NCI-H2171 treated with DMSO at 0.1 percent for 48 hours (cell line): ENCODE data around the gene GDF3.
A peak's percentile ranks its signal among the peaks of the same experiment; 100 is the strongest.
"Not testable (repeated sequence)": the region's sequence is repeated elsewhere in the genome, so short reads cannot be mapped to it uniquely, and the experiment has no call there.

Experiments used
- DNase-seq: peaks from one replicate; lab custom pipeline; 2025; lab: John Stamatoyannopoulos, UW

GDF3 gene

DNA sequence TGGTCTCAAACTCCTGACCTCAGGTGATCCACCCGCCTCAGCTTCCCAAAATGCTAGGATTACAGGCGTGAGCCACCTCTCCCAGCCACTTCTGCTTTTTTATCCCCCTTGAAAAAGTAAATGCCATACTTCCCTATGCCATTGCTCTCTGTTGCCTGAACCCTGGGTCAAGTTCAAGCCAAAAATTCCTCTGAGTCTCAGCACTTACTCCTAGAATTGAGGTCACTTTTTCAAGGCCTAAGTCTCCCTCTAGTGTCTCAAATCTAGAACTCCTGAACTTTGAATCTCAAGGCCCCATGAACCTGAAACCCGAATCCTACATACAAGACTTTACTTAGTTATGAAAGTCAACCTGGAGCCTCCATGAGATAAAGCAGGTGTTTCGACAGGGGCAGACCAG lies 28.4 kb downstream of the GDF3 start:
- peak; percentile 73 for DNase-seq

DNA sequence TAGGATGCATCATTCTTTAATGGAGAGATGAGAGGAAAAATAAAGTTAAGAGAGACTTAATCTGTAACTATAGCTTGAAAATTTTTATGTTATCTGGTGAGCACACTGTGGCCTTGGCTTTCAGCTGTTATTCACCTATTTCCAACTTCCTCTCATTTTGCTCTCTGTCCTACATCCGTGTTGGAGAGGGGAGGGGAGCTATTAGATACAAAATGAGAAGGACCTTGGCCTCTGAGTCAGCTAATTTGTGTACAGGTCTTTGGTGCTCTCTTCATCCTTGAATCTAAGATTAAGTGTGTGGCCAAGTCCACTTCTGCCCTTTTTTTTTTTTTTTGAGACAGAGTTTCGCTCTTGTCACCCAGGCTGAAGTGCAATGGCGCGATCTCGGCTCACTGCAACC lies 29.0 kb downstream of the GDF3 start:
- no peak for DNase-seq

DNA sequence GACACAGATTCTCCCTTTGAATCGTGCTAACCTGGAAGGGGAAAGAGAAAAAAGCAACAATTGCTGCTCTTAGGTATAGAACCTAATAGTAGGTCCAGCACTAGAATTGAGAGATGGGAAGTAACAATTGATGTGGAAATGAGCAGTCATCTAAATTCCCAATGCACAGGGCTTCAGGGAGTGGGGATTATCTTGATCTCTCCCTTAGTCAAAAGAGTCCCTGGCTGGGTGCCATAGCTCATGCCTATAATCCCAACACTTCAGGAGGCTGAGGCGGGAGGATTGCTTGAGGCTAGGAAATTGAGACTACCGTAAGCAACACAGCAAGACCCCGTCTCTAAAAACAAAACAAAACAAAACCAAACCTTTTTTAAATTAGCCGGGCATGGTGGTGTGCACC lies 33.8 kb downstream of the GDF3 start:
- DNase-seq = no peak

DNA sequence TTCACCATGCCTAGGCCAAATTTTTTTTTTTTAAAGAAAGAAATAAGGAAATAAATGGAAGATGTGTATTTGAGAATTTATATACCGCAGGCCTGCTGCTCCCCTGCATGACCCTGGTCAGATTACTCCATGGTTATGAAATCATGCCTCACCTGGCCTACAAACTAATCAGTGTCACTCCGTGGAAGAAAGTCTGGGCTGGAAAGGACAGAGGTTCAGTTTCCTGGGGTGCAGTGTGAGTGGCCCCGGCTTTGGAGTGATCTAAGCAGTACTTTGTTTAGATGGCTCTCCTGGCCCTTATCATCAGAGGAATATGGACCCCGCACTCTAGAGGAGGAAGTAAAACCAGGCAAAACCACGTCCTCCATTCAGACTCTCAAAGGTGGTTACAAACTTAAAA lies 39.5 kb downstream of the GDF3 start:
- DNase-seq = no peak

DNA sequence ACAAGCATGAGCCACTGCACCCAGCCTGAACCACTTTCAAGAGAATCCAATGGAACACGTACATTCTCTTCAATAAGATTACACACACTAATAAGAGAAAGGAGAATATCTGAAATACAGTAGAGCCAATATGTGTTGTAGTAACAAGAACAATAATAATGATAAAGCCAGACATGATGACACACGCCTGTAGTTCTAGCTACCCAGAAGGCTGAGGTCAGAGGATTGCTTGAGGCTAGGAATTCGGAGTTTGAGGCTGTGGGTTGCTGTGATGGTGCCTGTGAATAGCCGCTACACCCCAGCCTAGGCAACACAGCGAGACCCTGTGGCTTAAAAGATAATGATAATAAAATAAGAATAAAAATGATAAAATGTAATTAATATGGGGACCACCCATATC lies 45.5 kb downstream of the GDF3 start:
- no peak for DNase-seq

DNA sequence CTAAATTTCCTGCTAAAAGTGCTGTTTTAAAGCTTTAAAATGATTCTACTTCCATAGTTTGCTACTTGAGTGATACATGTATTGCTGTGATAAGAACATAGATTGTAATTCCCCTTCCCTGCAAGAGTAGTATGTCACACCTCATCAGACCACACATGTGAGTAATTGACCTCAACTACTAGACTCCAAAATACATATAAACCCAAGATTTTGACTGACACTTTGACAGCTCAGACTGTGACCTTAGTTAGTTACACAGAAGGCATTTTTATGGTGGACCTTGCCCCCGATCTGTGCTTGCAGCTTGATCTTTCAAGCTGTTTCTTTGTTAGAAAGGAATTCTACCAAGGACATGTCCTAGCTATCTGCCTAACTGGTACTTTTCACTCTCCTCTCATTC lies 48.5 kb downstream of the GDF3 start:
- DNase-seq = no peak

DNA sequence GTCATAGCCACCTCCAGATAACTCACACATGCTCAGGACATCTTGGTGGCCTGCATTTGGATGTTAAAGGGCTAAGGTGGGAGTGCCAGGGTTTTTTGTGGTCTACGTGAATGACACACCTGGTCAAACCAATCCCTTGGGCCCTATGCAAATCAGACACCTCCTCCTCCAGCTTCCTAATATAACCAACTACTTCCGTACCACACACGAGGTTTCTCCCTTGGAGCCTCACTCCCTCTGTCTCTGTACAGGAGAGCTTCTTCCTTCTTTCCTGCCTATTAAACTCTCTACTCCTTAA lies 49.4 kb downstream of the GDF3 start:
- DNase-seq = no peak

DNA sequence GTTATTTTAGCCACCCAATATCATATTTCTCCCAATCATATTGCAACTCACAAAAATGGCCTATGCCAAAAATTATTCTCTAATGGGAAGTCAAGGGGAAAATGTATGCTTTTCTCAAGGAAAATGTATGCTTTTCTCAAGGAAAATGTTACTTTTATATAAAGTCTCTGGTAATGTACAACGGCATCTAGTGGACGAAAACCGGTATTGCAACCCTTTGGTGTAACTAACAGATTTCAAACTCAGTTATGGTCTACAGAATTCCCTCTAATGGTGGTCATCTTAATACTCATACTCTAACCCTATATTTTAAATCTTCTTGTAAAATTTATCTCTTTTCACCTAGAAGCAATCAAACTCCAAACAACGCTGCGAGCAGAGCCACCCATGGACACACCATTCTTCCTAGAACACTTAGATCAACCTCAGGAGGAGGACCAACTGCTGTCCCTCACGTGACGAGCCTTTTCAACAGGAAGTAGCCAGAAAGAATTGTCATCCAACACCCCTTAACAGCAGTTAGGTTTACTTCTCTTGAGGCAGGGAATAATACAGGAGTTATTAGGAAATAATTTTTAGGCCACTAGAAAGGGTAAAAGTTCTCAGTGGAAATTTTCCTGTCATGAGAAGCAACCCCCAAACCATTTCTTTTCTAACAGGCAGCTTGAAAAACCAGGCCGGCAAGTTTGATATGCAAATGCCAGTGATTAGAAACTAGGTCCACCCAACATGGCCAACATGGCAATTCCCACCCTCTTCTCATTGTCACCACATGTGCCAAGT lies 50.0 kb downstream of the GDF3 start:
- DNase-seq = peak; percentile 87

DNA sequence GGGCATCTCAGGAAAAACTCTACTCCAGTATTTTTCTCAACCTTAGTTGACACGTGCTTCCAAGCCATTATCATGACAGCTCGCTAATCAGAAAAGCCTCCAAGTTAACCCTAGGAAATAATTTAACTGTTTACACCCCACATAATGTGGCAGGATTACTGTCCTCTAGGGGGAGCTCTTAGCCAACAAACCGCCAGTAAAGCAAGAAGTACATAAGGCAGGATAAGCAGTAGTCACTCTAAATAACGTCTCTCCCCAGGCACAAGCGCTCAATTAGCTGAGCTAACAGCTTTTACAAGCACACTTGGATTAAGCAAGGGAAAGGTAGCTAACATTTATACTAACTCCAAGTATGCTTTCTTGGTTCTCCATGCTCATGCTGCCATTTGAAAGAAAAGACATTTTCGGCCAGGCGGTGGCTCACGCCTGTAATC lies 52.7 kb downstream of the GDF3 start:
- peak; percentile 78 for DNase-seq

DNA sequence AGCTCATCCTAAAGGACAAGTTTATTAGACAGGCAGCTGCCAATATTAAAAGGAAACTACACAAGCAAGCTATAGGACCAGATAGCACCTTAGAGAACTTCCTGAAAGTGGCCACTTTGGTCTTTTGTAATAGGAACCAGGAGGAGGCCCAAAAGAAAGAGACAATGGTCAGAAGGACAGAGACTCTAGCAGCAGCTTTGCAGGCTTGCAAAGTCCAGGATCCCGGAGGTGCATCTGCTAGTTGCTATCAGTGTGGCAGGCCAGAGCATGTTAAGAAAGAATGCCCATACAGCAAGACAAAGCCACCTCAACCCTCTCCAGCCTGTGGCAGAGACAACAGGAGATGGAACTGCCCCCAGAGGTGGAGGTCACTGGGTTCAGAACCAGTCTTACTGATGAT lies 53.3 kb downstream of the GDF3 start:
- no peak for DNase-seq

DNA sequence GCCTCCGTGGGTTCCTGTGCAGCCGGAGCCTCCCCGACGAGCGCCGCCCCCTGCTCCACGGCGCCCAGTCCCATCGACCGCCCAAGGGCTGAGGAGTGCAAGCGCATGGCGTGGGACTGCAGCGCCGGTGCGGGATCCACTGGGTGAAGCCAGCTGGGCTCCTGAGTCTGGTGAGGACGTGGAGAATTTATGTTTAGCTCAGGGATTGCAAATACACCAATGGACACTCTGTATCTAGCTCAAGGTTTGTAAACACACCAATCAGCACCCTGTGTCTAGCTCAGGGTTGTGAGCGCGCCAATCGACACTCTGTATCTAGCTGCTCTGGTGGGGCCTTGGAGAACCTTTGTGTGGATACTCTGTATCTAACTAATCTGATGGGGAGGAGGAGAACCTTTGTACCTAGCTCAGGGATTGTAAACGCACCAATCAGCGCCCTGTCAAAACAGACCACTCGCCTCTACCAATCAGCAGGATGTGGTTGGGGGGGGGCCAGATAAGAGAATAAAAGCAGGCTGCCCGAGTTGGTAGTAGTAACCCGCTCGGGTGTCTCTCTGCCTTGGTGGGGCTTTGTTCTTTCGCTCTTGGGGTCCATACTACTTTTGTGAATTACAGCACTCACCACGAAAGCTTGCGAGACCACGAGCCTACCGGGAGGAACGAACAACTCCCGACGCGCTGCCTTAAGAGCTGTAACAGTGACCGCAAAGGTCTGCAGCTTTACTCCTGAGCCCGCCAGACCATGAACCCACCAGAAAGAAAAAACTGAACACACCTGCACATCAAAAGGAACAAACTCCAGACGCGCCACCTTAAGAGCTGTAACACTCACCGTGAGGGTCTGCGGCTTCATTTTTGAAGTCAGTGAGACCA lies 55.2 kb downstream of the GDF3 start:
- not testable (repeated sequence) for DNase-seq
